ENCODE measurements around the gene EGF. TPM values are rescaled to one million over a fixed set of nuclear protein-coding genes. Genes with fewer than 3 reads are reported as not detected.

Gene EGF
- total and polyA plus RNA-seq, 10 donors: 0.03 to 2.5 (median 0.88) TPM; not detected in 1

DNA sequence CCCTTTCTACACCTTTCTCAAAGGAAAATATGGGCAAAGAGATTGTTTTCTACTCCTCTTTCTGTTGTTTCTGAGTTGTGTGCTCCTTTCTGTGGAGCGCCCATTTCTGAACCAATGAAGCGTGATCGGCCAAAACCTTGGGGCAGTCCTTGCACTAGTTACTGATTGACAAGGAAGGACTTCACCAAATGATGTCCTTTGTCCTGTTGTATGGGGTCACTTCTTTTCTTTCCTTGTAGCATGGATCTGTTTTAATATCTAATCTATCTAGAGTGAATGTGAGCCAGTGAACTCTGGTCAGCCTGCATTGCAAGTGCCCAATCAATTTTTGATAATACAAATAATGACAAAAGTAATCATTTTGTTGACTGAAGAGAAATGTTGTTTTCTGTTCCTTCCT is 94.5 kb downstream of the EGF start:
- Histone ChIP-seq H3K9me3 (no peaks in the 10 kb centered on the region), H3K27ac (no peak overlapping the region), H3K4me1 (no peaks in the 10 kb centered on the region), H3K36me3 (no peaks in the 10 kb centered on the region), H3K4me3 (no peak overlapping the region), H3K27me3 (replicated peaks in 1 of 7) (peaks cover 0 to 9% (median 0%) of the 10 kb centered on the region in 7 donors)
- DNase-seq: no peak
- intact Hi-C loops (cut with DNase I; ENCODE audit: low total_unique reads): loop anchor here (5.0 kb wide), 1 partner anchor 505 kb away; no protein-coding TSS in a partner anchor
- TF ChIP-seq POLR2A (IDR thresholded peaks at IDR 0.05) (no peak), CTCF (IDR thresholded peaks at IDR 0.05 in 8 of 11, conservative IDR thresholded peaks at IDR 0.05 in 3 of 11) (no peak), POLR2AphosphoS5 (IDR thresholded peaks at IDR 0.05) (no peak)
- 91 to 98% (median 96%) methylated on average over 3 of the region's 3 CpGs for WGBS, 5 donors

- intact Hi-C loops (cut with DNase I; ENCODE audit: low total_unique reads): loop anchor here (5.0 kb wide), 1 partner anchor 504 kb away; no protein-coding TSS in a partner anchor
- TF ChIP-seq POLR2A (IDR thresholded peaks at IDR 0.05): no peak
- no peak for TF ChIP-seq POLR2AphosphoS5 (IDR thresholded peaks at IDR 0.05)
- TF ChIP-seq CTCF (IDR thresholded peaks at IDR 0.05 in 8 of 11, conservative IDR thresholded peaks at IDR 0.05 in 3 of 11): no peak
- 81 to 93% (median 91%) methylated on average over 2 of the region's 2 CpGs for WGBS, 5 donors
- H3K4me1 ChIP-seq: no peaks in the 10 kb centered on the region
- H3K36me3 ChIP-seq: no peaks in the 10 kb centered on the region
- no peak overlapping the region for H3K27ac ChIP-seq
- H3K9me3 ChIP-seq: no peaks in the 10 kb centered on the region
- H3K27me3 ChIP-seq (replicated peaks in 1 of 7): peaks cover 0 to 9% (median 0%) of the 10 kb centered on the region in 7 donors
- no peak overlapping the region for H3K4me3 ChIP-seq
- DNase-seq: no peak
Measured at GRCh38 chr4:110008540-110008939, 95.9 kb downstream of the EGF start.

DNA sequence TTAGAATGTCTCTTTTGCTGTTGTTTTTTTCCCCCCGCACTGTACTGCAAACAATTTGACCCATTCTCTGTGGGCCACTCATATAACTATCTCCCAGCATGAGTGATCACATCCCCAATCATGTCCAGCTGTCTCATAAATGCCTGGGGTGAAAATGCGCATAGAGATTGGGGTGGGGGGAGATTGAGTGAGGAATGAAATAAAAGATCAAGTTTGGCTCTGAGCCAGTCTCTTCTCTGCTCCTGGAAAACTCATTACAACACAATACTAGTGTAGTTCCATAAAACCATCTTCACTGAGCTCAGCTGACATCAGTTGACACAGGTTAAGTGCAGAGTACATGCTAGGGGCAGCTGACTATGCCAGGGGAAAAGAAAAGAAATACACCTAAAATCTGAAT is 96.9 kb downstream of the EGF start:
- no peak overlapping the region for H3K27ac ChIP-seq
- H3K4me1 ChIP-seq: no peaks in the 10 kb centered on the region
- H3K36me3 ChIP-seq: no peaks in the 10 kb centered on the region
- 87 to 96% (median 91%) methylated on average over 2 of the region's 2 CpGs for WGBS, 5 donors
- H3K4me3 ChIP-seq: no peak overlapping the region
- no peak for DNase-seq
- TF ChIP-seq POLR2AphosphoS5 (IDR thresholded peaks at IDR 0.05): no peak
- TF ChIP-seq POLR2A (IDR thresholded peaks at IDR 0.05): no peak
- no peak for TF ChIP-seq CTCF (IDR thresholded peaks at IDR 0.05 in 8 of 11, conservative IDR thresholded peaks at IDR 0.05 in 3 of 11)
- peaks cover 0 to 6% (median 0%) of the 10 kb centered on the region in 7 donors for H3K27me3 ChIP-seq (replicated peaks in 1 of 7)
- intact Hi-C loops (cut with DNase I; ENCODE audit: low total_unique reads): loop anchor here (5.0 kb wide), 1 partner anchor 503 kb away; no protein-coding TSS in a partner anchor
- no peaks in the 10 kb centered on the region for H3K9me3 ChIP-seq

DNA sequence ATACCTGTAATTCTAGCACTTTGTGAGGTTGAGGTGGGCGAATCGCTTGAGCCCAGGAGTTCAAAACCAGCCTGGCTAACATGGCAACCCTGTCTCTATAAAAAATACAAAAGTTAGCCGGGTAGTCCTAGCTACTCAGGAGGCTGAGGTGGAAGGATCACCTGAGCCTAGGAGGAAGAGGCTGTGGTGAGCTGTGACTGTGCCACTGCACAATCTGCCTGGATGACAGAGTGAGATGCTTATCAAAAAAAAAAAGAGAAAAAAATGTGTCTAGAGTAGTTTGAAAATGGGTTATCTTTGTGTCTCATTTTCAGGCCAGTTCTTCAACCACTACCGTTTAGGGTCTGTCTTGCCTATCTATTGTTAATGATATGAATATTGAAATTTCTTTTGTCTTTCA is 98.1 kb downstream of the EGF start:
- TF ChIP-seq POLR2A (IDR thresholded peaks at IDR 0.05) (no peak), POLR2AphosphoS5 (IDR thresholded peaks at IDR 0.05) (no peak), CTCF (IDR thresholded peaks at IDR 0.05 in 8 of 11, conservative IDR thresholded peaks at IDR 0.05 in 3 of 11) (no peak)
- no peak overlapping the region for H3K27ac ChIP-seq
- H3K36me3 ChIP-seq: no peaks in the 10 kb centered on the region
- no peak overlapping the region for H3K4me3 ChIP-seq
- H3K9me3 ChIP-seq: no peaks in the 10 kb centered on the region
- no peak for DNase-seq
- intact Hi-C loops (cut with DNase I; ENCODE audit: low total_unique reads): no loop called here
- no peaks in the 10 kb centered on the region for H3K4me1 ChIP-seq
- no peaks in the 10 kb centered on the region for H3K27me3 ChIP-seq (replicated peaks in 1 of 7)
- WGBS, 5 donors: 83 to 95% (median 94%) methylated on average over 4 of the region's 4 CpGs
